ENCODE data around the gene GPR155. TPM values are rescaled to one million over a fixed set of nuclear protein-coding genes. Genes with fewer than 3 reads are reported as not detected.
"Not testable (repeated sequence)": the region's sequence is repeated elsewhere in the genome, so short reads cannot be mapped to it uniquely, and the experiment has no call there.

GPR155 gene
- total RNA-seq, 1 donor from 2014 or later, result 0.99 TPM

DNA sequence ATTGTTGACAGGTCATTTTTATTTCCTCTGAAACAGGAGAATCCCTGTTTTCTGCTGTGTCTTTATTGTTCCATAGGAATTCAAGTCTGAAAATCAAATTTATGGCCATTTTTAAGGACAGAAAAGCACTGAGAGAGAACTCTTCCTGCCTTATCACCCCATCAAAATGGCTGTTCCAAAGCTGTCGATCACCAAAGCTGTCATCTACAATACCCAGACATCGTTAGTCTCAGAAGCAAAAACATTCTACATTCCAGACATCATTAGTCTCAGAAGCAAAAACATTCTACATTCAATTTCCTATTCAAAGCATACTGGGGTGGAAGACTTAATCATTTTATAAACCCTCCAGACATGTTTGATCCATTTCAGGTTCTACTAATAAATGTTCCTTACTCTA is 46.9 kb downstream of the GPR155 start:
- DNase-seq (ENCODE audit: low read depth in 2 of 2), result no peak

DNA sequence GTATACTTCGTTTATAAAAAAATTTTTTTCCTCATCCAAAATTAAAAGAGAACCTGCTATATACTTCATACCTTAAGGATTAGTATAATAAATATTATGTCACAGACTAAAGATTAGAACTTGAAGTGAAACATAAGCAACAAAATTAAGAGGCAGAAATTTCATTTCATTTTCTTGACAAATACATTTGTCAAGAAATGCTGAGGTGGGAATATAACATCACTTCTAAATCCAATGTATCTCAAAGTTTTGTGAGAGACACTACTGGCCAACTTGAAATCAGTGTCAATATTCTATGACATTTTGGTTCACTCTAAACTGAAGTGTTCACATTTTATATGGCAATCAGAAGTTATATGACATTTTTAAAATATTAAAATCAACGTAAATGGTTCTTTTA is 47.5 kb downstream of the GPR155 start:
- DNase-seq (ENCODE audit: low read depth in 2 of 2), result no peak

DNA sequence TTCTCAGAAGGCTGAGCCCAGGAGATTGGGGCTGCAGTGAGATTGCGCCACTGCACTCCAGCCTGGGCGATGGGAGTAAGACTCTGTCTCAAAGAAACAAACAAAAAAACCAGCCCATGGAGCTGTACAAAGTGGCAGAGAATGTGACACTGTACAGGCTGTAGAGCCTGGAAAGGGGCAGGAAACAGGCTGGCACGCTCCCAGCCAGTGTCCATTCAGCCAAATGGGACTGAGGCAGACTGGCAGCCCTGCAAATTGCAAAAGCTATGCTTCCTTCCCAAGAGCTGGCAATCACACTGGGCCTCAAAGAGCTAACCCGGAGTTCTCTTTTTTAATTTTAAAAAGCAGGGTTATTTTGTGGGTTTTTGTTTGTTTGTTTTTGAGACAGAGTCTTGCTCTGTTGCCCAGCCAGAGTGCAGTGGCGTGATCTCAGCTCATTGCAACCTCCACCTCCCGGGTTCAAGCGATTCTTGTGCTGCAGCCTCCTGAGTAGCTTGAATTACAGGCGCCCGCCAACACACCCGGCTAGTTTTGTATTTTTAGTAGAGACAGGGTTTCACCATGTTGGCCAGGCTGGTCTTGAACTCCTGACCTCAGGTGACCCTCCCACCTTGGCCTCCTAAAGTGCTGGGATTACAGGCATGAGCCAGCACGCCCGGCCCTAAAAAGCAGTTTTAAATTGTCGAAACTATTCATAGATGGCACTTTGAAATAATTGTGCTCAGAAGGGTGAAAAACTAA is 48.5 kb downstream of the GPR155 start:
- peak in 1 of 2 donors; percentile 71 for DNase-seq (ENCODE audit: low read depth in 2 of 2)

DNA sequence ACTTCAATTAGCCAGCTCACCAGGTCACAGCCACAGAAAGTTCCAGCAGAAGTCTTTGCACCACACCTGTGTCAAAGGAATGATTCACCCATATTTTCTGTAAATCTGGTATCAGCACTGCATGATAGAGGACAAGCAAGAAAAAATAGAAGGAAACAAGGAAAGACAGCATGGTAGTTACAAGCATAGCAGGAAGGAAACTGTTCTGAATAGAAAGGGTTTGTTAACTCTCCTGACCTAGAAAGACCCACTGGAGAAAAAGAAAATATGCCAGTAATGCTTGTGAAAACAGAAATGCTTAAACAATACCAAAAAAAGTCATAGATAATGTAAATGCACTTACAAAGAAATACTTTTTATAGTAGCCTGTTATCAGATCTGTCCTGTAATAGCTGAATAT is 50.5 kb downstream of the GPR155 start:
- peak; percentile 22 to 39 for DNase-seq (ENCODE audit: low read depth in 2 of 2)

DNA sequence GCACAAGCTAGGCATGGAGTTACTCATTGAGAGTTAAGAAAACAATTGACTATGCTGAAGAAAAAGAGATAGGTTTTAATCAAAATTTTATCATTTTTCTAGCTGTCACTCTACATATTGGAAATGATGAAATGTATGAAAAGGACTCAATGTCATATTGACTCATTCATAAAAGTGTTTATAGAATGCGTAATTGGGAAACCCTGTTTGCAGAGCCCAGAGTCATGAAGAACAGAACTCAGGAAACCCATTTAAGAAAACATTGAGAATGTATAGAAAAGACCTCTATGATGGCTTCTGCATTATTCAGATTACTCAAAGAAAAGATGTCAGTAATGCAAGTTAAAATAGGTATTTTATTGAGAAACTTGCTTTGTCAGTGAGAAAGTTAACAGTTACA is 54.9 kb downstream of the GPR155 start:
- no peak for DNase-seq (ENCODE audit: low read depth in 2 of 2)

DNA sequence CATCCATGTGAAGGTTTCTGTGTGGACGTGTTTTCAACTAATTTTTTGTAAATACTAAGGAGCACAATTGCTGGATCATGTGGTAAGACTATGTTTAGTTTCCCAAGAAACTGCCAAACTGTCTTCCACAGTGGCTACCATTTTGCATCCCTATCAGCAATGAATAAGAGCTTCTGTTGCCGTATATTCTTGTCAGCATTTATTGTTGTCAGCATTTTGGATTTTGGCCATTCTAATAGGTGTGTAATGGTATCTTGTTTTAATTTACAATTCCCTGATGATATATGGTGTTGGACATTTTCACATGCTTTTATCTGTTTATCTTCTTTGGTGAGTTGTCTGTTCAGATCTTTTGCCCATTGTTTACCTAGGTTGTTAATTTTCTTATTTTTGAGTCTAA is 56.8 kb downstream of the GPR155 start:
- no peak for DNase-seq (ENCODE audit: low read depth in 2 of 2)

DNA sequence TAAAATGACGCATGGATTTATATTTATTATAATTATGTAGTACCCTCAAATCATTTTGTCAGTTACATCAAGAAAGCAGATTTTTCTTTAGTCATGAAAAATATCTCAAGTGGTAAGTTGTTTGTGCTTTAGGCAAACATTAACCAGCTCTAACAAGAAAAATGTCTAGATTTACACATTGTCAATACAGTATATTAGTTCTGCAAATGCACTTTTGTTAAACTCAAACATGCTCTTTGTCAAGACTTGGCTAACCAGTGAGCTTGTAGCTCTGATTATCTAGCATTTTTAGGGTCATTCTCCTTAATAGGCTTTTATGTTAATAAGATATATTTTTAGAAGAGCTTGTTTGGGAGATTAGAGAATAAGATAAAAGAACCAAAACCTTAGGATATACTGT is 58.6 kb downstream of the GPR155 start:
- DNase-seq (ENCODE audit: low read depth in 2 of 2), result no peak

DNA sequence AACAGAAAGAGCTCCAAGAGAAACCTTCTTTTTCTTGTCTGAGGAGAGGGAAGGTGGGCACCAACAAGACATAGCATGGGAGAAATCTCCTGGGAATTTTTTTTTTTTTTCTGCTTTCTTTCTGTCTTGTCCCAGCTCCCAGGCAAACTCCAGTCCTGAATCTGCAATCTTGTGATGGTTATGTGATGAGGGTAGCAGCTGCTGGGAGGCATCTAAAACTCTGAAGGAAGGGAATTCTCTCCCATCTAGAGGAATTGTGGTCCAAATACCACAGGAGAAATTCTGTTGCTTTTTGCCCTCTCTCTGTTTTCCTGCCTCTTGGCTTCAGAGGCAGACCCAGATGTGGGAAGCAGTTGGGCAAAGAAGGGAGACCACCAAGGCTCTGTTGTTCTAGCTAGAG is 74.6 kb downstream of the GPR155 start:
- no peak for DNase-seq (ENCODE audit: low read depth in 2 of 2)

DNA sequence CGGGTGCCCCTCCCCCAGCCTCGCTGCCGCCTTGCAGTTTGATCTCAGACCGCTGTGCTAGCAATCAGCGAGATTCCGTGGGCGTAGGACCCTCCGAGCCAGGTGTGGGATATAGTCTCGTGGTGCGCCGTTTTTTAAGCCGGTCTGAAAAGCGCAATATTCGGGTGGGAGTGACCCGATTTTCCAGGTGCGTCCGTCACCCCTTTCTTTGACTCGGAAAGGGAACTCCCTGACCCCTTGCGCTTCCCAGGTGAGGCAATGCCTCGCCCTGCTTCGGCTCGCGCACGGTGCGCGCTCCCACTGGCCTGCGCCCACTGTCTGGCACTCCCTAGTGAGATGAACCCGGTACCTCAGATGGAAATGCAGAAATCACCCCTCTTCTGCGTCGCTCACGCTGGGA is 76.8 kb downstream of the GPR155 start:
- DNase-seq (ENCODE audit: low read depth in 2 of 2), result not testable (repeated sequence)

DNA sequence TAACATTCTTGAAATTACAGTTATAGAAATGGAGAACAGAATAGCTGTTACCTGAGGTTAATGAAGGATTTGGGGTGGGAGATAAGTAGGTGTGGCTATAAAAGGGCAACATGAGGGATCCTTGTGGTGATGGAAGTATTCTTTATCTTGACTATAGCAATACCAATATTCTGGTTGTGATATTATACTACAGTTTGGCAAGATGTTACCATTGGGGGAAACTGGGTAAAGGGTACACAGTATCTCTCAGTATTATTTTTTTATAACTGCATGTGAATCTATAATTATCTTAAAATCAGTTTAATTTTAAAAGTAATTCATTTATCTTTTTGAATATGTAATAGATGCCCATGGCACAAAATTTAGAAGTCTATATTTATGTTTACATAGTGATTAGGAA is 83.2 kb downstream of the GPR155 start:
- no peak for DNase-seq (ENCODE audit: low read depth in 2 of 2)

DNA sequence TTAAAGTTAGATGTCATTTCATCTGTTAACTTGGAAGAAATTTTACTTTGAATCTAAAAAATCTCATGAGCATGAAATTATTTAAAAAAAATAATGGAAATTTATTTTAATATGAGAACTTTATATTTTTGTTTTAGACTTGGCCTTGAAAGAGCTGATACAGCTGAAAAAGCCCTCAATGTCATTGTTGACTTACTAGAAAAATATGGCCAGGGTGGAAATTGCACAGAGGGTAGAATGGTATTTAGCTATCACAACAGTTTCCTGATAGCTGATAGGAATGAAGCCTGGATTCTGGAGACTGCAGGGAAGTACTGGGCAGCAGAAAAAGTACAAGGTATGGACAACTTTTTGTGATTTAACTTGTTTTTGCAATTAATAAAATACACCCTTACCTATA is 86.0 kb downstream of the GPR155 start:
- DNase-seq (ENCODE audit: low read depth in 2 of 2), result peak in 1 of 2 donors; percentile 38

DNA sequence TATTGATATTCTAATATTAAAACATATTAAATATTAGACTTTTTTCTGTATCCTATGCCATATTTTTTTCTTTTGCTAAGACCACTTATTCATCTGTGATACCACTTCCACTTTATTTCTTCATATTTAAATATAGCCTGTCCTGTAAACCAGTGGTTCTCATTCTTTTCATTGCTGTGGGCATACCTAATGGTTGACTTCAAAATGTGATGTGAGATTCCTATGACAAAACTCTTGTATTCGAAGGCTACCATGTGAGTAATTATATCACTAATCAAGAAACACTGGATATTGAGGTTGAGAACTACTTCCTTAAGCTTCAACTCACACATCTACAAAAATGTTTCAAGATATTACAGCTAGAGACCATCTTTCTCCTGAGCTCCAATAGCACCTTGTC is 87.7 kb downstream of the GPR155 start:
- DNase-seq (ENCODE audit: low read depth in 2 of 2), result no peak

DNA sequence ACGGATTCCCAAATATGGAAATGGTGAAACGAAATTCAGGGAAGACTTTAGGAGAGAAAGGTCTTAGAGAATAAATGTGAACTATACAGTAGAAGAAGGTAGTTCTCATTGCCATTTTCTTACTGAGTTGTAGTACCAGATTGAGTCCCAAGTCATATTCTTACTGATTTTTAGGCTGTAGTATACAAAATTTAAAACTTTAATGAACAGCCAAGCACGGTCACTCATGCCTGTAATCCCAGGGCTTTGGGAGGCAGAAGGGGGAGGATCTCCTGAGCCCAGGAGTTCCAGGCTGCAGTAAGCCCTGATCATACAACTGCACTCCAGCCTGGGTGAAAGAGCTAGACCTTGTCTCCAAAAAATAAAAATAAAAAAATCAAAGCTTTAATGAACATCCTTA is 89.1 kb downstream of the GPR155 start:
- DNase-seq (ENCODE audit: low read depth in 2 of 2), result no peak

DNA sequence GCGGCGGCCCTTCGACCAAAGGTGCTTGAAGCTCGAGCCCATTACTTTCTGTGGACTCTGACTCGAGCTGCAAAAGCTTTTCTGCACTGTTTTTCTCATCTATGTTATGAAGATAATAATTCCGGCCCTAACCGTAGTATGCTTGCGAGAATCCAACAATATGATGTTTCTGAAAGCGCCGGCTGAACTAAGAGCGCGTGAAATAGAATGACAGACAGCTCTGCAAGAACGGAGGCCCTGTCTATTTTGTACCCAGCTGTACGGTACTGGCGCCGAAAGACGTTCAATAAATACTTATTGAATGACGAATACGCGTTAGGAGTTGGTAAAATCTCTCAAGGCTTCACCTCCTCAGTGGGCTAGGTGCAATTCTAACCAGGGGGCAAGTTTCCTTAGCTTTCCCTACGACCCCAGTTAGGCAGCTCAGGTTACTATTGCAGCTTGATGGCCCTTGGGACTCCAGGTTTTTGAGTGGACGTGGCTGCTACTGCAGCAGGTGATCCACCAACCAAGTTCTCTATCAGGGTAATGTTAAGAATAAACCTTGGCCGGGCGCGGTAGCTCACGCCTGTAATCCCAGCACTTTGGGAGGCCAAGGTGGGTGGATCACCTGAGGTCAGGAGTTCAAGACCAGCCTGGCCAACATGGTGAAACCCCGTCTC is 90.7 kb downstream of the GPR155 start:
- DNase-seq (ENCODE audit: low read depth in 2 of 2), result peak; percentile 29 to 48

DNA sequence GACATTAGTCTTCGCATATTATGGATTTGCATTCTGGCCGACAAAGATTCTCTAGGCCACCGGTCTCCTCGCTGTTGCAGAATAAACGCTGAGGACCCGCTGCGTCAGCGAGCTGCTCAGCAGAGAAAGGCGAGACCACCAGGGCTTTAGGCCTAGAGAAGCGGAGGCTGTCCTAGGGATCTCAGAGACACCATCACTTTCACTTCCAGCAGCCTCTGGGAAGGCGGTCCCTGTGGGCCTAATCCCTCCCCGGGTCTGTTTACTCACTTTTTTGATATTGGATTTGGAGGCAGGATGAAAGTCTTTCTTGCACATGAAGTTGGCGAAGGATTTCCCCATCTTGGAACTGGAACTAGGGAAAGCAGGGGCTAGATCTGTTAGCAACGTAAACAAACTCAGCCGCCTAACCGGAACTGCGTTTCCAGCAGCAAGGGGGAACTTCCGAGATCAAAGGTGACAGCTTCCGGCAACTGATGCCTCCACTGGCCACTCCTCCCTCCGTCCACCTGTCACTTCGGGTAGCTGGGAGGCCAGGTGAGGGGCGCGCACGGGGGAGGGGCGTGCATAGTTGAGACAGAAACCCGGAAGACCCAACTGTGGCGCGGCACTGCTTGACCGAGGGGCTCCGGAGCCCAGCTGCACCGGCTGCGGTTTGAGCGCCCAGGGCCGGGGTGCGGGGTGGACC is 91.4 kb downstream of the GPR155 start, which contains the start of gene SCRN3:
TSS of gene SCRN3 (plus strand) at position 447 of the 685 bp plus-strand sequence. CDS start 2,554 bp downstream, outside the sequence.
- DNase-seq (ENCODE audit: low read depth in 2 of 2), result peak; percentile 72 to 81

DNA sequence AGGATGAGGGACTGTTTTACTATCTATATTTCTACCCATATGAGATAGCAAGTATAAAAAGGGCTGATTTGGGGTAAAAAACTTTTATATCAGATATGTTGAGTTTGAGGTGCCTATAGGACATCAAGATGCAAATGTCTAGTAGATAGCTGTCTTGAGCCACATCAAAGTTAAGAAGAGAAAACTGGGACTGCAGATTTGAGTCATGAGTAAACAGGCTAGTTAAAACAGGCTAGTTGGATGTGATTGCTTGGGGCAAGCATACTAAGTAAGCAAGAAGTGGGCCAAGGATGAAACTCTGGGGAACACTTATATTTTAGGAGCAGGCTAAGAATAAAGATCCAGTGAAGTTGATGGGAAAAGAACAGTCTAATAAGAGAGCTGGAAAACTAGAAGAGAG is 94.1 kb downstream of the GPR155 start:
- no peak for DNase-seq (ENCODE audit: low read depth in 2 of 2)

DNA sequence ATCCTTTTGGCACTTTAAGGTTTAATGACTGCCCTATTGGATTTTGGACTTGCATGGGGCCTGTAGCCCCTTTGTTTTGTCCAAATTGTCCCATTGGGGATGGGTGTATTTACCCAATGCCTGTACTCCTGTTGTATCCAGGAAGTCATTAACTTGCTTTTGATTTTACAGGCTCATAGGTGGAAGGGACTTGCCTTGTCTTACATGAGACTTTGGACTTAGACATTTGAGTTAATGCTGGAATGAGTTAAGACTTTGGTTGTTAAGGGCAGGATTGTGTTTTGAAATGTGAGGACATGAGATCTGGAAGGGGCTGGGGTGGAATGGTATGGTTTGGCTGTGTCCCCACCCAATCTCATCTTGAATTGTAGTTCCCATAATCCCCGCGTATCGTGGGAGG is 96.5 kb downstream of the GPR155 start:
- not testable (repeated sequence) for DNase-seq (ENCODE audit: low read depth in 2 of 2)

DNA sequence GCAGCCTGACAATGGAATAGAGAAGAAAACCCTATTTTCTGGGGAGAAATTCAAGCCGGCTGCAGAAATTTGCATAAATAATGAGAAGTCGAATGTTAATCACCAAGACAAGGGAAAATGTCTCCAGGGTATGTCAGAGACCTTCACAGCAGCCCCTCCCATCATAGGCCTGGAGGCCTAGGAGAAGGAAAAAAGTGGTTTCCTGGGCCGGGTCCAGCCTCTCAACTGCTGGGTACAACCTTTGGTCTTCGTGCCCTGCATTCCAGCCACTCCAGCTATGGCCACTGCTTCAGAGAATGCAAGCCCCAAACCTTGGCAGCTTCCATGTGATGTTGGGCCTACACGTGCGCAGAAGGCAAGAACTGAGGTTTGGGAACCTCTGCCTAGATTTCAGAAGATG is 97.3 kb downstream of the GPR155 start:
- DNase-seq (ENCODE audit: low read depth in 2 of 2), result no peak

DNA sequence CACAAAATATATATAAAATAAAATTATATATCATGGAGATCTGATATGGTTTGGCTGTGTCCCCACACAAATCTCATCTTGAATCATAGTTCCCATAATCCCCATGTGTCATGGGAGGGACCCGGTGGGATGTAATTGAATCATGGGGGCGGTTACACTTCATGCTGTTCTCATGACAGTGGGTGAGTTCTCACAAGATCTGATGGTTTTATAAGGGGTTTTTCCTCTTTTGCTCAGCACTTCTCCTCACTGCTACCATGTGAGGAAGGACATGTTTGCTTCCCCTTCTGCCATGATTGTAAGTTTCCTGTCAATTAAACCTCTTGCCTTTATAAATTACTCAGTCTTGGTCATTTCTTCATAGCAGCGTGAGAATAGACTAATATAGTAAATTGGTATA is 98.1 kb downstream of the GPR155 start:
- DNase-seq (ENCODE audit: low read depth in 2 of 2), result not testable (repeated sequence)

DNA sequence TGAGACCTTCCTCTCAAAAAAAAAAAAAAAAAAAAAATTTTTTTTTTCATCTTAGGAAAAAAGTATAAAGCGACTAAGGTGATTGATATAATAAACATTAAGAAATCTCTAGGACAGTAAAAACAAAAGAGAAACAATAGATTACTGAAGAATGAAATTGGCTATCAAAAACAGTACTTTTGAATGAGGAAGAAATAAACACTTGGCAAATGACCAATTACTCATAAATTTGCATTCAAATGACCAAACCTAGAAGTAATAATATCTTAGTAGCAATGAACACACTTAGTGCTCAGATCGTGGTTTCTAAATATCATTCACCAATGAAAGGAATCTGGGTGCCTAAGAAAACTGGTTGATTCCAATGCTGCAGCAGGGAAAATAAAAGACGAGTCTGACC is 101.6 kb downstream of the GPR155 start:
- no peak for DNase-seq (ENCODE audit: low read depth in 2 of 2)

DNA sequence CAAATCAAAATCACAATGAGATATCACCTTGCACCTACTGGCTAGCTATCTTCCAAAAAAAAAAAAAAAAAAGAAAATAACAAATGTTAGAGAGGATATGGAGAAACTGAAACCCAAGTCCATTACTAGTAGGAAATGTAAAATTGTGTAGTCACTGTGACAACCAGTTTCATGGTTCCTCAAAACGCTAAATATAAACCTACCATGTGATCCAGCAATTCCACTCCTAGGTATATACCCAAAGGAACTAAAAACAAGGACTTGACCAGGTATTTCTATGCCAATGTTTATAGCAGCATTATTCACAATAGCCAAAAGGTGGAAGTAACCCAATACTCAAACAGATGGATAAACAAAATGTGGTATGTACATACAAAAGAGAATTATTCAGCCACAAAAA is 103.0 kb downstream of the GPR155 start:
- DNase-seq (ENCODE audit: low read depth in 2 of 2), result no peak
